HCT116 (cell line): ENCODE measurements around the gene ZNF331. TPM values are rescaled to one million over a fixed set of nuclear protein-coding genes. Genes with fewer than 3 reads are reported as not detected.

Source experiments
- ATAC-seq: fragments of 200-7000 bp; cut with Tn5 transposase; 2 replicates; pipeline ENCODE4 v1.9.1; 2020; ENCODE audit warnings: mild to moderate bottlenecking, moderate library complexity
- BruUV-seq: library from RNA; stranded (reverse); fragments of 400-500 nt; replicated peaks from 2 replicates; lab custom pipeline; 2021; lab: Mats Ljungman, UMichigan
- CTCF ChIA-PET: fragments of 300-600 bp; sonication (Branson Sonifier 250); formaldehyde crosslinking; loops from one replicate; lab custom pipeline; 2021; ENCODE audit warnings: antibody characterized with exemption; lab: Charles Lee
- POLR2A ChIA-PET: fragments of 300-600, 350-600 bp; sonication (Branson Sonifier 250); formaldehyde crosslinking; loops from one replicate; lab custom pipeline; 2021; ENCODE audit warnings: antibody characterized with exemption; lab: Charles Lee
- RAD21 ChIA-PET, 2 experiments: fragments of 300-600 bp; sonication (Branson Sonifier 250); formaldehyde crosslinking; loops; one replicate each; lab custom pipeline; 2023; ENCODE audit warnings: low total read pairs in 2 of 2; ENCODE audit not compliant: uncharacterized antibody in 2 of 2, unreplicated experiment in 2 of 2, low non-redundant PET in 1 of 2; lab: Charles Lee
- DNase-seq: peaks from one replicate; pipeline ENCODE4 v3.0.0-alpha.2; 2010; ENCODE audit warnings: low read depth, low spot score
- H2AFZ ChIP-seq: fragments of 200-600 bp; shearing (Covaris generic), sonication (generic); 2 replicates; pipeline ENCODE4 v1.6.1; 2017; ENCODE audit warnings: low read depth, mixed run types, mixed read lengths, antibody characterized with exemption, low read length; ENCODE audit not compliant: poor library complexity, severe bottlenecking
- H3K27ac ChIP-seq: 2 replicates; pipeline ENCODE4 v1.5.1; 2012; ENCODE audit warnings: low read depth, low read length
- H3K27me3 ChIP-seq: fragments of 200-600 bp; sonication (generic); 2 replicates; pipeline ENCODE4 v1.6.1; 2016; ENCODE audit warnings: mixed run types, low read length, mixed read lengths; ENCODE audit not compliant: insufficient read depth
- H3K36me3 ChIP-seq, 2 experiments: fragments of 200-500 bp in 1 of 2; fragments of 200-600 bp in 1 of 2; sonication (Bioruptor generic) in 1 of 2; sonication (generic) in 1 of 2; 2 replicates each; pipeline versions ENCODE4 v1.5.1 to v1.6.1; 2014 to 2016; ENCODE audit warnings: low read length in 2 of 2, inconsistent platforms in 1 of 2, mixed read lengths in 1 of 2, mixed run types in 1 of 2; ENCODE audit not compliant: insufficient read depth in 2 of 2, control insufficient read depth in 1 of 2
- H3K4me1 ChIP-seq, 2 experiments: fragments of 200-600 bp in 1 of 2; sonication (generic) in 1 of 2; 2 replicates each; pipeline versions ENCODE4 v1.5.1 to v1.6.1; 2012 to 2017; ENCODE audit warnings: low read length in 2 of 2, inconsistent platforms in 1 of 2, mild to moderate bottlenecking in 1 of 2, mixed read lengths in 1 of 2, mixed run types in 1 of 2, moderate library complexity in 1 of 2; ENCODE audit not compliant: insufficient read depth in 2 of 2, control insufficient read depth in 1 of 2
- H3K4me2 ChIP-seq: fragments of 200-600 bp; sonication (generic); 2 replicates; pipeline ENCODE4 v1.6.1; 2017; ENCODE audit warnings: mixed run types, low read length, mixed read lengths
- H3K4me3 ChIP-seq, 2 experiments: fragments of 200-600 bp in 1 of 2; sonication (generic) in 1 of 2; replicated peaks in 1 of 2; 2 replicates each; pipeline ENCODE4 v1.5.1; 2011 to 2016; ENCODE audit warnings: low read length in 2 of 2, control low read depth in 1 of 2, low read depth in 1 of 2, mild to moderate bottlenecking in 1 of 2, mixed read lengths in 1 of 2, mixed run types in 1 of 2
- H3K79me2 ChIP-seq: fragments of 200-600 bp; sonication (generic); 2 replicates; pipeline ENCODE4 v1.6.1; 2017; ENCODE audit warnings: mild to moderate bottlenecking, mixed run types, low read length, moderate library complexity, mixed read lengths; ENCODE audit not compliant: insufficient read depth
- H3K9ac ChIP-seq: fragments of 200-600 bp; sonication (generic); 2 replicates; pipeline ENCODE4 v1.6.1; 2016; ENCODE audit warnings: low read length, mixed read lengths
- H3K9me2 ChIP-seq: fragments of 200-600 bp; sonication (generic), shearing (Covaris generic); 2 replicates; pipeline ENCODE4 v1.6.1; 2017; ENCODE audit warnings: mixed run types, mild to moderate bottlenecking, moderate library complexity; ENCODE audit not compliant: insufficient read depth
- H3K9me3 ChIP-seq, 2 experiments: fragments of 200-500 bp in 1 of 2; fragments of 200-600 bp in 1 of 2; sonication (Bioruptor generic) in 1 of 2; sonication (generic) in 1 of 2; 2 replicates each; pipeline ENCODE4 v1.6.1; 2014 to 2017; ENCODE audit warnings: low read length in 2 of 2, mixed read lengths in 2 of 2, inconsistent platforms in 1 of 2, low read depth in 1 of 2, mild to moderate bottlenecking in 1 of 2, mixed run types in 1 of 2, moderate library complexity in 1 of 2; ENCODE audit not compliant: control insufficient read depth in 1 of 2, insufficient read depth in 1 of 2
- H4K20me1 ChIP-seq: fragments of 200-600 bp; sonication (generic), shearing (Covaris generic); 2 replicates; pipeline ENCODE4 v1.6.1; 2017; ENCODE audit warnings: mixed run types, mild to moderate bottlenecking, moderate library complexity; ENCODE audit not compliant: insufficient read depth
- EGR1 ChIP-seq: IDR thresholded peaks from 2 replicates; pipeline ENCODE4 v1.6.1; 2012; ENCODE audit warnings: low read depth
- ELF1 ChIP-seq: IDR thresholded peaks from 2 replicates; pipeline ENCODE4 v1.6.1; 2012; ENCODE audit warnings: low read depth, borderline replicate concordance
- FOSL1 ChIP-seq: IDR thresholded peaks from 2 replicates; pipeline ENCODE4 v1.6.1; 2012; ENCODE audit warnings: low read depth
- JUND ChIP-seq: IDR thresholded peaks from 2 replicates; pipeline ENCODE4 v1.6.1; 2012
- POLR2A ChIP-seq: IDR thresholded peaks from 2 replicates; pipeline ENCODE4 v1.7.0; 2011; ENCODE audit warnings: borderline replicate concordance; ENCODE audit not compliant: insufficient read depth, insufficient read length; ENCODE audit errors: extremely low read depth
- SIN3A ChIP-seq: IDR thresholded peaks from 2 replicates; pipeline ENCODE4 v1.6.1; 2012; ENCODE audit warnings: low read depth
- SP1 ChIP-seq: IDR thresholded peaks from 2 replicates; pipeline ENCODE4 v1.6.1; 2012; ENCODE audit warnings: low read depth
- SRF ChIP-seq: IDR thresholded peaks from 2 replicates; pipeline ENCODE4 v1.6.1; 2012; ENCODE audit warnings: low read depth
- ZNF274 ChIP-seq: fragments of 200-500 bp; sonication (Bioruptor generic); IDR thresholded peaks from 2 replicates; pipeline ENCODE4 v1.6.1; 2014; ENCODE audit warnings: mild to moderate bottlenecking, low read depth, low read length, inconsistent platforms
- intact Hi-C: fragments of 100-400 bp; cut with micrococcal nuclease; formaldehyde crosslinking; loops from 2 replicates; pipeline ENCODE4 v1.10.0; 2022
- total RNA-seq: library from RNA; stranded (reverse); gene quantifications from one replicate; pipeline ENCODE4 v1.2.1, GENCODE V29; 2021; ENCODE audit not compliant: unreplicated experiment
- TF ChIP-seq, protein P1 (sequence below): IDR thresholded peaks from 2 replicates; pipeline ENCODE4 v1.6.1; 2012
- TF ChIP-seq, protein P2 (sequence below): IDR thresholded peaks from 2 replicates; pipeline ENCODE4 v1.6.1; 2012; ENCODE audit warnings: low read depth
- TF ChIP-seq, protein P3 (sequence below): IDR thresholded peaks from 2 replicates; pipeline ENCODE4 v1.6.1; 2011; ENCODE audit warnings: mild to moderate bottlenecking, low read length, moderate library complexity; ENCODE audit not compliant: insufficient replicate concordance; ENCODE audit errors: extremely low read depth
- TF ChIP-seq, protein P4 (sequence below): IDR thresholded peaks from 2 replicates; pipeline ENCODE4 v1.6.1; 2012

Gene ZNF331
- total RNA-seq, 1 experiment from 2014 or later: 0.59 TPM

DNA sequence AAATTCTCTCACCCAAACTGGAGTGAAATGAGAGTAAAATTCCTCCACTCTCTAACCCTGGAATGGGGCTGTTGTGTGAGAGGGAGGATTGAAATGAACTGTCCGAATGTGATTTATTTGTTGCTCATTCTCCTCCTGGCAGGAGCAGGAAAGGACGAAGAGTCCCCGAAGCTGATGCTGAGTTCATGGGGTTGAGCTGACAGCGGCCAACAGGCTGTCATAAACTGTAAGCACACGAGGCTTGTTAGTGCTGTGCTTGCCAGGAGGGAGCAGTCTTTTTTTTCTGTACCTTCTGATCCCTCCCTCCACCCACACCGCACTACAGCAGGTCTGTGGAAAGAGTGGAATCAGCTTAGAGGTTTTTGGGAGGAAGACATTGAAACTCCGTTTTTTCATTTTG is 33.1 kb upstream of the ZNF331 start:
- no peaks in the 10 kb centered on the region for H3K9me2 ChIP-seq
- no peaks in the 10 kb centered on the region for H3K36me3 ChIP-seq
- TF ChIP-seq ZNF274: no peak
- TF ChIP-seq, protein P1, sequence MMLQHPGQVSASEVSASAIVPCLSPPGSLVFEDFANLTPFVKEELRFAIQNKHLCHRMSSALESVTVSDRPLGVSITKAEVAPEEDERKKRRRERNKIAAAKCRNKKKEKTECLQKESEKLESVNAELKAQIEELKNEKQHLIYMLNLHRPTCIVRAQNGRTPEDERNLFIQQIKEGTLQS: no peak
- TF ChIP-seq FOSL1: no peak
- TF ChIP-seq EGR1: no peak
- TF ChIP-seq SIN3A: no peak
- TF ChIP-seq, protein P2, sequence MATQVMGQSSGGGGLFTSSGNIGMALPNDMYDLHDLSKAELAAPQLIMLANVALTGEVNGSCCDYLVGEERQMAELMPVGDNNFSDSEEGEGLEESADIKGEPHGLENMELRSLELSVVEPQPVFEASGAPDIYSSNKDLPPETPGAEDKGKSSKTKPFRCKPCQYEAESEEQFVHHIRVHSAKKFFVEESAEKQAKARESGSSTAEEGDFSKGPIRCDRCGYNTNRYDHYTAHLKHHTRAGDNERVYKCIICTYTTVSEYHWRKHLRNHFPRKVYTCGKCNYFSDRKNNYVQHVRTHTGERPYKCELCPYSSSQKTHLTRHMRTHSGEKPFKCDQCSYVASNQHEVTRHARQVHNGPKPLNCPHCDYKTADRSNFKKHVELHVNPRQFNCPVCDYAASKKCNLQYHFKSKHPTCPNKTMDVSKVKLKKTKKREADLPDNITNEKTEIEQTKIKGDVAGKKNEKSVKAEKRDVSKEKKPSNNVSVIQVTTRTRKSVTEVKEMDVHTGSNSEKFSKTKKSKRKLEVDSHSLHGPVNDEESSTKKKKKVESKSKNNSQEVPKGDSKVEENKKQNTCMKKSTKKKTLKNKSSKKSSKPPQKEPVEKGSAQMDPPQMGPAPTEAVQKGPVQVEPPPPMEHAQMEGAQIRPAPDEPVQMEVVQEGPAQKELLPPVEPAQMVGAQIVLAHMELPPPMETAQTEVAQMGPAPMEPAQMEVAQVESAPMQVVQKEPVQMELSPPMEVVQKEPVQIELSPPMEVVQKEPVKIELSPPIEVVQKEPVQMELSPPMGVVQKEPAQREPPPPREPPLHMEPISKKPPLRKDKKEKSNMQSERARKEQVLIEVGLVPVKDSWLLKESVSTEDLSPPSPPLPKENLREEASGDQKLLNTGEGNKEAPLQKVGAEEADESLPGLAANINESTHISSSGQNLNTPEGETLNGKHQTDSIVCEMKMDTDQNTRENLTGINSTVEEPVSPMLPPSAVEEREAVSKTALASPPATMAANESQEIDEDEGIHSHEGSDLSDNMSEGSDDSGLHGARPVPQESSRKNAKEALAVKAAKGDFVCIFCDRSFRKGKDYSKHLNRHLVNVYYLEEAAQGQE: no peak
- no peak overlapping the region for H3K4me3 ChIP-seq
- no peak for ATAC-seq
- RAD21 ChIA-PET: no interaction called here
- H2AFZ ChIP-seq: no peak overlapping the region
- H3K27ac ChIP-seq: no peak overlapping the region
- no peak overlapping the region for H3K4me2 ChIP-seq
- no TSS peak for BruUV-seq
- H3K4me1 ChIP-seq: no peaks in the 10 kb centered on the region
- no peak for DNase-seq
- H3K79me2 ChIP-seq: no peaks in the 10 kb centered on the region
- H4K20me1 ChIP-seq: no peaks in the 10 kb centered on the region
- CTCF ChIA-PET: no interaction called here
- H3K9ac ChIP-seq: no peak overlapping the region
- POLR2A ChIA-PET: no interaction called here
- H3K9me3 ChIP-seq: peaks cover 0 to 10% of the 10 kb centered on the region in 2 experiments; a peak in 2 of 4 replicates
- intact Hi-C loops: no loop called here
- no peaks in the 10 kb centered on the region for H3K27me3 ChIP-seq

DNA sequence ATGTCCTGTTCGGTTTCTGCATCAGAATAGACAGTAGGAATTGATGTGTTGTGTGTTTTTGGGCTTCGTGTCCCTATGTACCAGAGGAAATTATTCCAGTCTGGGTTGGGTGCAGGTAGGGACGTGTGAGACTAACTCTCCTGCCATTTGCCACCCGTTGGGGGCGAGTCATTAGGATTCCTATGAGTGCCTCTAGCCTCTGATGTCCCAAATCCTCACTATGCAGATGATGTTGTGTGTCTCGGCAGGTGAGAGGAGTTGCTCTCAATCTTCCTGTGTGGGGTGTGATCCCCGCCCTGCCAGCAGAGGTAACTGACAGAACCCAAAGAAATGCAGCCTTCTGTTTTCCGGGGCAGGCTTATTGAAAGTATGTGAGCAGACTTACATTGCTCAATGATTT is 31.2 kb upstream of the ZNF331 start:
- no peak overlapping the region for H3K4me3 ChIP-seq
- ChIA-PET CTCF (no interaction called here), POLR2A (no interaction called here), RAD21 (no interaction called here)
- DNase-seq (no peak), ATAC-seq (no peak)
- no peak overlapping the region for H3K9ac ChIP-seq
- H3K9me2 ChIP-seq: no peaks in the 10 kb centered on the region
- intact Hi-C loops: no loop called here
- no peaks in the 10 kb centered on the region for H4K20me1 ChIP-seq
- H3K36me3 ChIP-seq: no peaks in the 10 kb centered on the region
- H3K27ac ChIP-seq: no peak overlapping the region
- H3K79me2 ChIP-seq: no peaks in the 10 kb centered on the region
- TF ChIP-seq POLR2A: no peak
- TF ChIP-seq SRF: no peak
- TF ChIP-seq JUND: no peak
- no peak for TF ChIP-seq SP1
- TF ChIP-seq ELF1: no peak
- TF ChIP-seq, protein P3, sequence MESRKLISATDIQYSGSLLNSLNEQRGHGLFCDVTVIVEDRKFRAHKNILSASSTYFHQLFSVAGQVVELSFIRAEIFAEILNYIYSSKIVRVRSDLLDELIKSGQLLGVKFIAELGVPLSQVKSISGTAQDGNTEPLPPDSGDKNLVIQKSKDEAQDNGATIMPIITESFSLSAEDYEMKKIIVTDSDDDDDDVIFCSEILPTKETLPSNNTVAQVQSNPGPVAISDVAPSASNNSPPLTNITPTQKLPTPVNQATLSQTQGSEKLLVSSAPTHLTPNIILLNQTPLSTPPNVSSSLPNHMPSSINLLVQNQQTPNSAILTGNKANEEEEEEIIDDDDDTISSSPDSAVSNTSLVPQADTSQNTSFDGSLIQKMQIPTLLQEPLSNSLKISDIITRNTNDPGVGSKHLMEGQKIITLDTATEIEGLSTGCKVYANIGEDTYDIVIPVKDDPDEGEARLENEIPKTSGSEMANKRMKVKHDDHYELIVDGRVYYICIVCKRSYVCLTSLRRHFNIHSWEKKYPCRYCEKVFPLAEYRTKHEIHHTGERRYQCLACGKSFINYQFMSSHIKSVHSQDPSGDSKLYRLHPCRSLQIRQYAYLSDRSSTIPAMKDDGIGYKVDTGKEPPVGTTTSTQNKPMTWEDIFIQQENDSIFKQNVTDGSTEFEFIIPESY: no peak
- TF ChIP-seq, protein P4, sequence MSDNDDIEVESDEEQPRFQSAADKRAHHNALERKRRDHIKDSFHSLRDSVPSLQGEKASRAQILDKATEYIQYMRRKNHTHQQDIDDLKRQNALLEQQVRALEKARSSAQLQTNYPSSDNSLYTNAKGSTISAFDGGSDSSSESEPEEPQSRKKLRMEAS: no peak
- H3K27me3 ChIP-seq: no peaks in the 10 kb centered on the region
- H2AFZ ChIP-seq: no peak overlapping the region
- no peak overlapping the region for H3K4me2 ChIP-seq
- no TSS peak for BruUV-seq
- peaks cover 0 to 10% of the 10 kb centered on the region in 2 experiments; a peak in 2 of 4 replicates for H3K9me3 ChIP-seq
- H3K4me1 ChIP-seq: no peaks in the 10 kb centered on the region
